Loucy (cell line): ENCODE measurements around the gene CPLANE2.

ENCODE experiments used
- H2AFZ ChIP-seq: fragments of 200-600 bp; sonication (generic); 2 replicates; pipeline ENCODE4 v1.6.0; 2016; ENCODE audit warnings: antibody characterized with exemption, mild to moderate bottlenecking, low read length, moderate library complexity
- H3F3A ChIP-seq: fragments of 200-600 bp; 2 replicates; pipeline ENCODE4 v1.6.0; 2016; ENCODE audit warnings: antibody characterized with exemption, low read depth, mild to moderate bottlenecking
- H3K27me3 ChIP-seq: fragments of 200-600 bp; sonication (generic); 2 replicates; pipeline ENCODE4 v1.6.1; 2014; ENCODE audit warnings: low read length, mild to moderate bottlenecking; ENCODE audit not compliant: insufficient read depth, poor library complexity, severe bottlenecking
- H3K36me3 ChIP-seq: fragments of 200-600 bp; sonication (generic); 2 replicates; pipeline ENCODE4 v1.6.1; 2016; ENCODE audit warnings: low read length; ENCODE audit not compliant: insufficient read depth
- H3K4me1 ChIP-seq: fragments of 200-600 bp; sonication (generic); 2 replicates; pipeline ENCODE4 v1.5.1; 2014; ENCODE audit warnings: low read length, mild to moderate bottlenecking; ENCODE audit not compliant: insufficient read depth, poor library complexity, severe bottlenecking
- H3K4me2 ChIP-seq: fragments of 200-600 bp; sonication (generic); 2 replicates; pipeline ENCODE4 v1.6.0; 2014; ENCODE audit warnings: antibody characterized with exemption, low read length, low read depth, mild to moderate bottlenecking; ENCODE audit not compliant: poor library complexity, severe bottlenecking
- H3K4me3 ChIP-seq: fragments of 200-600 bp; sonication (generic); 2 replicates; pipeline ENCODE4 v1.5.1; 2014; ENCODE audit warnings: low read length, mild to moderate bottlenecking, mixed read lengths; ENCODE audit not compliant: poor library complexity, severe bottlenecking
- H3K79me2 ChIP-seq: fragments of 200-600 bp; sonication (generic); 2 replicates; pipeline ENCODE4 v1.6.1; 2014; ENCODE audit warnings: low read length; ENCODE audit not compliant: insufficient read depth
- H3K9ac ChIP-seq: fragments of 200-600 bp; sonication (generic); 2 replicates; pipeline ENCODE4 v1.6.0; 2014; ENCODE audit warnings: mild to moderate bottlenecking, low read depth, low read length, moderate library complexity; ENCODE audit not compliant: poor library complexity, severe bottlenecking
- H3K9me2 ChIP-seq: fragments of 200-600 bp; sonication (generic); replicated peaks from 2 replicates; pipeline ENCODE4 v1.6.1; 2016; ENCODE audit warnings: low read depth, low read length, mixed read lengths
- H3K9me3 ChIP-seq: fragments of 200-600 bp; sonication (generic); 2 replicates; pipeline ENCODE4 v1.6.1; 2014; ENCODE audit warnings: mild to moderate bottlenecking, antibody characterized with exemption, low read length, low read depth; ENCODE audit not compliant: insufficient read depth
- H4K20me1 ChIP-seq: fragments of 200-600 bp; sonication (generic); 2 replicates; pipeline ENCODE4 v1.6.0; 2014; ENCODE audit warnings: antibody characterized with exemption, low read length, mild to moderate bottlenecking; ENCODE audit not compliant: insufficient read depth, poor library complexity, severe bottlenecking
- CTCF ChIP-seq: fragments of 200-600 bp; sonication (generic); conservative IDR thresholded peaks from 2 replicates; pipeline ENCODE4 v1.5.1; 2014; ENCODE audit warnings: mild to moderate bottlenecking, antibody characterized with exemption, low read length
- EZH2phosphoT487 ChIP-seq: fragments of 200-600 bp; IDR thresholded peaks from 2 replicates; pipeline ENCODE4 v1.6.1; 2018; ENCODE audit warnings: antibody characterized with exemption, mild to moderate bottlenecking, moderate library complexity, borderline replicate concordance

Gene CPLANE2

GRCh38 chr1:16204216-16204615 is 32.8 kb downstream of the CPLANE2 start:
- H3K79me2 ChIP-seq: peaks cover 7% of the 10 kb centered on the region; the same call in 1 of the 2 replicates
- H3F3A ChIP-seq: no peaks in the 10 kb centered on the region
- H3K4me3 ChIP-seq: no peak overlapping the region
- no peaks in the 10 kb centered on the region for H3K36me3 ChIP-seq
- no peak overlapping the region for H3K9ac ChIP-seq
- H3K27me3 ChIP-seq: no peaks in the 10 kb centered on the region
- TF ChIP-seq EZH2phosphoT487 (no peak), CTCF (no peak)
- H4K20me1 ChIP-seq: no peaks in the 10 kb centered on the region
- H3K4me2 ChIP-seq: no peak overlapping the region
- H3K9me3 ChIP-seq: no peaks in the 10 kb centered on the region
- no peaks in the 10 kb centered on the region for H3K9me2 ChIP-seq
- no peak overlapping the region for H2AFZ ChIP-seq
- peaks cover 14% of the 10 kb centered on the region for H3K4me1 ChIP-seq

GRCh38 chr1:16203550-16203949 is 33.4 kb downstream of the CPLANE2 start:
- no peak overlapping the region for H3K4me2 ChIP-seq
- no peak overlapping the region for H3K9ac ChIP-seq
- H2AFZ ChIP-seq: no peak overlapping the region
- H3K9me2 ChIP-seq: no peaks in the 10 kb centered on the region
- H3K79me2 ChIP-seq: peaks cover 7% of the 10 kb centered on the region; the same call in 1 of the 2 replicates
- peaks cover 14% of the 10 kb centered on the region for H3K4me1 ChIP-seq
- H4K20me1 ChIP-seq: no peaks in the 10 kb centered on the region
- no peaks in the 10 kb centered on the region for H3F3A ChIP-seq
- TF ChIP-seq CTCF (no peak), EZH2phosphoT487 (no peak)
- no peaks in the 10 kb centered on the region for H3K36me3 ChIP-seq
- H3K9me3 ChIP-seq: no peaks in the 10 kb centered on the region
- no peak overlapping the region for H3K4me3 ChIP-seq
- H3K27me3 ChIP-seq: no peaks in the 10 kb centered on the region

- no peaks in the 10 kb centered on the region for H4K20me1 ChIP-seq
- H3K36me3 ChIP-seq: no peaks in the 10 kb centered on the region
- no peaks in the 10 kb centered on the region for H3K9me3 ChIP-seq
- H3K4me2 ChIP-seq: no peak overlapping the region
- no peak overlapping the region for H3K9ac ChIP-seq
- H3K4me1 ChIP-seq: peaks cover 14% of the 10 kb centered on the region
- no peak overlapping the region for H3K4me3 ChIP-seq
- H3K27me3 ChIP-seq: no peaks in the 10 kb centered on the region
- no peaks in the 10 kb centered on the region for H3K9me2 ChIP-seq
- H3F3A ChIP-seq: no peaks in the 10 kb centered on the region
- no peak overlapping the region for H2AFZ ChIP-seq
- TF ChIP-seq CTCF (no peak), EZH2phosphoT487 (no peak)
- peaks cover 7% of the 10 kb centered on the region; the same call in 1 of the 2 replicates for H3K79me2 ChIP-seq
Measured at GRCh38 chr1:16202281-16203210, 34.4 kb downstream of the CPLANE2 start.
